SIG-M5 (cell line): ENCODE results near the gene TACO1.

ENCODE experiments used
- DNase-seq: peaks from one replicate; lab custom pipeline; 2025; lab: John Stamatoyannopoulos, UW

Gene TACO1

DNA sequence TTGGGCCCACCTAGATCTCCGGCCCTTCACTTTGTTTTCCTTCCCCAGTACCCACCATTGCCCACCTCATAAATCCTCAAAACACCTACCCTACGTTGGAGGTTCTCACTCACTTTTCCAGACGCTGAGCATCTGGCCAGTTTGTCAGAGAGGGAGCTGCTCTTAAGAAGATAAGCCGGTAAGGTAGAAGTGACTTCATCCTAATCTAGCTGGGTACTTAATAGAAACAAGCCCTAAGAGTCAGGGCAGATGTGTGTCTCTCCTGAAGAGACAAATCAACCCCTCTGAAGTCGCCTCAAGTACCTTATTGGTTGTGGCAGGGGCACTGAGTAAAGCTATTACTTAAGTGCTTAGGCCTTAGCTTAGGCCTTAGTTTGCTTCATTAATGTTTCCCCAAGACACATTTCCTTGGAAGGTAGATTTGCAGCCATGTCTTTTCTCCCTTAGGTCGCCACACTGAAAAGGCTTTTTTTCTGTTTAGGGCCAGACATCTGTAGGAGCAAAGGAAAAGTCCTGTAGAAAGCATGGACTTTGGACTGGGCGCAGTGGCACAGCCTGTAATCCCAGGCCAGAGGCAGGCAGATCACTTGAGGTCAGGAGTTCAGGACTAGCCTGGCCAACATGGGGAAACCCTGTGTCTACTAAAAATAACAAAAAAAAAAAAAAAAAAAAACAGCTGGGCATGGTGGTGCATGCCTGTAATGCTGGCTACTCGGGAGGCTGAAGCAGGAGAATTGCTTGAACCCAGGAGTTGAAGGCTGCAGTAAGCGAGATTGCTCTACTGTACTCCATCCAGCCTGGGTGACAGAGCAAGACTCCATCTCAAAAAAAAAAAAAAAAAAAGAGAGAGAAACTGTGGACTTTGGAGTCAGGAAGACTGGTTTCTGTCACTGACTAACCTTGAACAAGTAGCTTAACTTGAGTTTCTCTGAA is 1.0 kb downstream of the TACO1 start:
- no peak for DNase-seq

DNA sequence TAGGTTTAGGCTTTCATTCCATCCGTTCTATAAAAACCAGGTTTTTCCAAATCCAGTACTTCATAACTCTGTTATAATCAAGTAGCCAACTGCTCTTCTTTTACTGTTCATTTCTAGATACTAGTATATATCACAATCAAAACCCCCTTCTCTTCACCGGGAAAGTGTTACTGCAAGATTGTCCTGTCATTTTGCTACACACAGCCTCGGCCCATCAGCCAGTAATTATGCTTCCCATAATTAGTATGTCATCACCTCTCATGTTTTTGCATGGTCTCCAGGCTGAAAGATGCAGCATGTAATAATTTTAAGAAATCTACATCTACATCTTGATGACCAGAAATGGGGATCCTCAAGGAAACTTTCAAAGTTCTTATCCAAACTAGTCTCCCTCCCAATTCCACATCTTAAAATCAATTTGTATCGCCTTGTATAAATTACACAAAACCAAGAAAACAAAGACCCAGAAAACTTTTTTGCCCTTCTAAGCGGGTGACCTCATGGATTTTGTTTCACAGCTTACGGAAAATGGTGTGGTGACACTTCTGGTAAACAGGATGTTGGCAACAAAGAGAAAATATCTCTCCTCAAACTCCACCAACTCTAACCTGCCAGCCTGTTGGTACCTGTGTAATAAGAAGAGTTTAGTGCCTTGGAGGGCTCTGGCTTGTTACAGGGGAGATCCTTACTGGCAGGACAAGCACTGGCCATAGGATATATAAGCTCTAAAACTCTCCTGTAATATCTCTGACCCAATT is 9.3 kb downstream of the TACO1 start:
- DNase-seq, result no peak

DNA sequence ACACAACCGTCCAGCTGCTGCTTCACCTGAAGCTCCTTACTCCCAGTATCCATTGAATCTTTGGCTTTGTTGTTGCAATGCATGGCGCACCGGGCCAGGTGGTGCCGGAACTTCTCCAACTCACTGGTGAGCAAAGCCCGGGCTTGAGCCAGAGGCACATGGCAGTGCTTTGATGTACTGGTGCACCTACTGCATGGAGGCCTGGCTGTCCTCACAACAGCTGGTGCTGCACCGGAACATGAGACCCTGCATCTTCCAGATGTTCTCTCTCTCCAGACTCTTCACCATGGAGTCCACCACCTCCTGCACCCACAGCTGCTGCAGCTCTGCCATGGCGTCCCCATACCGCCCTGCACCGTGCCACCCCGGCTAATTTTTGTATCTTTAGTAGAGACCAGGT is 10.2 kb downstream of the TACO1 start:
- DNase-seq, result no peak

DNA sequence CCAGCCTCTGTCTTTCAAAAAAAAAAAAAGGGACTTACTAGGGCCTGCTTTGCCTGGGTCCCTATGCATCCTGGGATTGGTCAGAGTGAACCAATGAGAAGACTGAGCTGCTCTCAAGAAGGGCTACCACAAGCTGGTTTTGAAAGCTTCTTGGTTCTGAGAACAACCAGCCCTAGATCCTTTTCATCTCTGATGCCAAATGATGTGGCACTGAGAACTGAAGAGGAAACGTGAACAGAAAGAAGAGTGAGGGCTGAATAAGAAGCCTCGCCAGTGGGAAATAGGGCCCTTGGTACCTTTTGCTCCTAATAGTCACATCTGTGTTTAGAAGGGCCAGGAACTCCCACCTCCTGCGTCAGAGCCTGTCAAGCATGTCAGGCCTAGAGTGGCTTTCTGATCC is 10.7 kb downstream of the TACO1 start:
- DNase-seq, result no peak

DNA sequence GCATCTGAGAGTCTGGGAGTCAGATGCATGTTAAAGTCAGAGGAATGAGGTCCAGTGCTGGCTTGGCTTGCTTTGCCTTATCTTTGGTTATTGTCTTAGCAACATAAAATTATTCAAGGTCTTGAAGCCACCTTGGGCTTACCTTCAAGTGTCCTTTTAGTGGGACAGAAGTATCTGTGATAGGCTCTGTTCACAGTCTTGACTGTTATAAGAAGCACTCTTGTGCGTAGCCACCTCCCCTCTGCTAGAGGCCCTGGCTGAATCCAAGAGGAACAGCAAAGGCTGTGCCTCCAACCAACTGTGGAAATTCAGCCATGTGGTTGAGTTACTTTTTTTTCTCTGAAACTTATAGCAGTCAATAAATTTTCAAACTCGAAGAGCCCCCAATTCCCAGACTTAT is 13.0 kb downstream of the TACO1 start:
- DNase-seq, result no peak

DNA sequence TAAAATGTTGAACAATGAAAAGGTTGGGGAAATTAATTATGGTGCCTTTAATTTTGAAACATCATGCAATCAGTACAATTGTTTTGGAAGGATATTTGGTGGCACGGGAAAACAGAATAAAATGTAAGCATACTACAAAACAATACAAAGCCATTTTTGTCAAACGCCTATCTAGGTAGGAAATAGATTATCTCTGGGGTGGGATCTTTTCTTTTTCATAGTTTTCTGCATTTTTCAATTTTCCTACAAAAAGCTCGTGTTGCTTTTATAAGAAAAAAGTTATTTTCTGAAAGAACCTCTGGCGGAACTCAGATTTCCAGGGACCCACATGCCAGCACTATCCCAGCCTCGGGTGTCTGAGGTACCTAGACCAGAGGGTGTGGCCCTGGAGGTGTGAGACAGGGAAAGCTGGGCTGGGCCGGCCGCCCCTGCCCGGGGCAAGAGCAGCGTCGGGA is 20.6 kb downstream of the TACO1 start:
- no peak for DNase-seq

DNA sequence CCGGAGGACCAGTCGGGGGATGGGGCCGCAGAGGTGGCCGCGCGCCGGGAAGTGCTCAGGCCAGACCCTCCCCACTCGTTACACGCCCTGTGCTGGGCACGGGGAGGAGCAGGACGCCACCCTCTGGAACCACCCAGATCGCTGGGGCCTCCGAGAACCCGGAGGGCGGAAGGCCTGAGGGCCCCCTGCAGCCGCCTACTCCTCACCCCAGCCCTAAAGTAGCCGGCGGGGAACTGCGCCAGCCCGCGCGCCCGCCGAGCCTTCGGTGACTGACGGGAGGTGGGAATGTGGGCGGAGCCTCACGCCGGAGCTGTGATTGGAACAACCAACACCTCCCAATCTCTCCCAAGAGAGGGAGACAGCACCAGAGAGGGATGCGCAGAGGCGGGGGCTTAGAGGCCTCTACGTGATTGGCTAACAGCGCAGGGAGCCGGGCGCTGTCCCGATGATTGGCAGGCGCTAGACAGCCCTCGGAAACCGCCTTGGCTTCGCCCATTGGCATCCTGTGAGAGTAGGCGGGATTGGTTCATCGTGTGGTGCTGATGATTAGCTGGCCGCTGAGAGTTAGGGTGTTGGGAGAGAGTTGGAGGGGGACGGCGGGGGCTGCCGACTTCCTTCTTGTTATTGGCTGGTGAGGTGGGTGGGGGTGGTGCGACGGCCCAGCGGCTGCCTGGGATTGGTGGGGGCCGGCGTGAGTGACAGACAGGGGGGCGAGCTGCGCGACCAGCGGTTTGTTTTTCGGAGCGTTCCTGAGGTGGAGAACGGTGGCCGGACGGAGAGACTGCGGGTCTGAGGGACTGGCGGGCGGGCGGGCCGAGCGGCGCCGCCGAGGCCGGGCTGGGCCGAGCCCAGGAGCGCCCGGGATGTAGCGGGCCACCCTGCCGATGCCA is 21.2 kb downstream of the TACO1 start, which contains the start of gene MAP3K3:
Gene MAP3K3 (plus strand): TSS at position 734 of the 890 bp plus-strand sequence. CDS start 343 bp downstream, outside the sequence.
- DNase-seq, result peak; percentile 100

DNA sequence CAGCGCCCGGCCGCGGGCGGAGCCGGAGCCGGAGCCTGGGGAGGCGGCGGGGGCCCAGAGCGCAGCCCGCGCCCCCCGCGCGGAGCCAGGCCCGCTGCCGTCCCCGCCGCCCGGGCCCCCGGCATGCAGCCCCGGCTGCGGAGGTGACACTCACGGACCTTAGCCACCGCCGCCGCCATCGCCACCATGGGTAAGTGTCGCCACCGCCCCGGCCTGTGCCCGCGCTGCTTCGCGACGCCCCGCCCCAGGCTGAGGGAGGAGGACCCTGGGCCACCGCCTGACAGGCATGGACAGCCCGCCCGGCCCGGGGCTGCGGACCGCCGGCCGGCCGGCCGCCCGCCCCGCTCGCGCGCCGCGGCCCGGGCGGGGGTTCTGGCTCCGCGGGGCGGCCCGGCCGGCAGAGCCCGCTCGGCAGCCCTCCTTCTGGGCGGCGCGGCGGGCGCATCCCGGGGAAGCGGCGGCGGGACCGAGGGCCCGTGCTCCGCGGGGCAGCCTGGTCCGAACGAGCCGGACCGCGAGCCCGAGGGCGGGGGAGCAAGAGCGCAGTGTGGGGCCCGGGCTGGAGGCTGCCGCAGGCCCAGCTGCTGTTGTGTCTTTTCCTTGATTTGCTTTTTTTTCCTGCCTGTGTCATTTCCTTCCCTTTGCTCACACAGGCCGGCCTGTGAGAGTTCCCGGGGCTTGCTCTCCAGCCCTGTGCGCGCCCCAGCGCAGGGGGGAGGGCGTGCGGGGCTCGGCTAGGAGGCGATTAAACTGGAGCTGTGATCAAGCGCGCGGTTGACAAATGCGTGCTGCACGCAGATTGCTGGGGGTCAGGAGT is 22.1 kb downstream of the TACO1 start:
- no peak for DNase-seq

DNA sequence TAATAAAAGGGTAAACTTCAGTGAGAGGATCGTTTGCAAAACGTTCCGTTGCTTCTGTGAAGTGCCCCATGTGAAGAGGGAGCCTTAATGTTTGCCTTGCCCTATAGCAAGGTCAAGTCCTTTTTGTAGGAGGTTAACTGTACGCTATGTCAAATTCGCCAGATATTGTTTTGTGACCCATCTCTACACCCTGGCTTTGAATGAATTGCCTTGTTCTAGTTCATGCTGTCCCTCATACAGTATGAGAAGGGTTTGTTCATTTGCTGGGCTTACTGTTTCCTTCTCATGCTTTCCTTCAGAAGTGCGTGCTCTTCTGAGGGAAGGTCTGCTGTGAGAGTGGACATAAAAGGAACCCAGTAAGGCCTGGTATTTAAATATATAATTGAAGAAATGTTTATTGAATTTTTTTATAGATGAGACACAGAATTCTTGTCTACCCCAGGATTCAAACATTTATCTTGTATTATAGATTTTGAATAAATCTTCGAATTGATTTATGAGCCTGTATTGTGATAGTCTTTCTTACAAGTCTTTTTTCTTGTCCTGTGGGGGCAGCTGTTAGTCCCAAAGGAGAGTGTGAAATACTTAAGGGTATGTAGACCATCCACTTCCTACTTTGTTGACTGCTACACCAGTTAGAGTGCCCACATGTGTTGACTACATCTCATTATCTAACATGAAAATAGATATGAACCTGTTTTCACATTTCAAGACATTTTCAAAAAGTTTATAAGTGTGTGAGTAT is 23.3 kb downstream of the TACO1 start:
- DNase-seq, result no peak

DNA sequence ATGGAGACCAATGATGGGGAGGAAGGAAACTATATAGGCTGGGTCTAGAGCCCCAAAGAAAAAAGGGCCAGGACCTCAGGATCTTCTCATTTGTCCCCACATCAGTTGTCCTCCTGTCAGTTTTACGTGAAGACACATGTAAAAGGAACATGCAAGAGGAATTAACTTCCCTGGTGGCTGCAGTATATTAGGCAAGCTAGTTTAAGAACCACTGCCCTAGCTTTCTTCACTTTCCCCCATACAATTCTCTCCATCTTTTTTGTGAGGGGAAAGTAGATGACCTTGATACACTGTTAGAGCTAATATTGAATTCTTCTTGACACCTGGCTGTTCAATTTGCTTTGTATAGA is 23.8 kb downstream of the TACO1 start:
- DNase-seq, result no peak

DNA sequence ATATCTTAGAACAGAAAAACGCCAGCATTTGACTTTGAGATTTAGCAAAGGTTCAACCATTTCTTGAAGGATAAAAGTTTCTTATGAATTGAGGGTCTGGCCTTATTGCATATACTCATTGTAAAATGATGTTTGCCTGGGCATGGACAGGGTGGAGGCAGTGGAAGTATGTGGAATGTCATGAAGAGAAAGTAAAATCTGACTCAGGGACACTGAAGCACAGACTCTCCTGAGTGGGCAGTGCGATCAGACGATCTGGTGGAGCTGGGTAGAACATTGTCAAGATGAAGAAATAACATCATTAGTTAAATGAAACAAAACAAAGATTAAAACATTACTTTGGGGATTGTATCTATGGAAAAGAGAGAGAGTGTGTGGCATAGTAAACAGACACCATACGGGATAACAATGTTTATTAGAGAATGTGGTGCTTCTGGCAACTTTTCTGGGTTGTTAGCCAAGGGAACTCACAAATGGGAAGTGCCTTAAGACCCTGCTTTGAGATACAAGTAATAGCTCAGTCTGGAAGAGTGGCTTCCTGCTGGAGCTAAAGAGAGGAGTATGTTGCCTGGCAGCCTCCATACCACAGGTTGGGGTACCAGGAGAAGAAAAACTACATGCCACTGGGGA is 26.0 kb downstream of the TACO1 start:
- DNase-seq, result no peak

DNA sequence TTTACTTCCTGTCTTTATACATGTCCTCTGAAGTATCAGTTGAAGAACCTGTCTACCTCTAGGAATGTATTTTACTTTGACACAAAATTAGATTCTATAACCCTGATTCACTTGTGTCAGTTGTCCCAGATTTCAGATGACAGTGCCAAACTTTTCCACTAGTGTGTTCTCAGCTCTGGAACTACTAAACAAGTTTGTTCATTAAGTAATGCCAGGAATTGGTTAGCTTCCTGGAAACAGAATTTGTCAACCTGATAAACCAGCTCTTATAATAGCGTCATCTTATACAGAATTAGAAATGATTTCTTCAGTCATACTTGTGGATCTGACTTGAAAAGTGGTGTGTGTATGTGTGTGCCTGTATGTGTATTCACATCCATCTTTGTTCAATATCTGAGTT is 28.9 kb downstream of the TACO1 start:
- DNase-seq, result no peak

DNA sequence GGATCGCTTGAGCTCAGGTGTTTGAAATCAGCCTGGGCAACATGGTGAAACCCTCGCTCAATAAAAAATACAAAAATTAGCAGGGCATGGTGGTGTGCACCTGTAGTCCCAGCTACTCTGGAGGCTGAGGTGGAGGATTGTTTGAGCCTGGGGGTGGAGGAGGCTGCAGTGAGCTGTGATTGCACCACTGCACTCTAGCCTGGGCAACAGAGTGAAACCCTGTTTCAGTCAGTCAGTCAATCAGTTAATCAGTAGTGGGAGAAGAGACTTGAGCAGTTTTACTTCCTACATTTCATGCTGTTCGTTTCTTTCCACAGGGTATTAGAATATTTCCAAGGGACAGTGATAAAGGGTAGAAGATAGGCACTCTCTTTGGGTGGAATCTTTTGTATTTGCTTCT is 30.4 kb downstream of the TACO1 start:
- no peak for DNase-seq

DNA sequence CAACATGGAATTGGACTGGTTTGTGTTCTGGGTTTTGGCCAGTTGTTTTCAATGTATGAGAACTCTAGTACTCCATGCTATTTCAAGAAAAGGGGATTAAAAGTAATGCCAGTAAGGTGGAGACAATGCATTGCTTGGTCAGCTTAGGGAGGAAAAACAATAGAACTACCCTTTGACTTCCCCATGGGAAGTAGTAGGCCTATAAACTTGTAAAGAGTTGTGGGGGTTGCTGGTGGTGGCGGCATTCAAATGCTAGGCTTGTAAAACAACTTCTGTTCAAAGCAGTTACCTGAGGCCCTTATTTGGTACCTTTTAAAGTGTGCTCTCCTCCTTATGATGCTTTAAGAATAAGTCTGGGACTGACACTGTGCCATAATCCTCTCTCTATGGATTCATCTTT is 30.9 kb downstream of the TACO1 start:
- no peak for DNase-seq

DNA sequence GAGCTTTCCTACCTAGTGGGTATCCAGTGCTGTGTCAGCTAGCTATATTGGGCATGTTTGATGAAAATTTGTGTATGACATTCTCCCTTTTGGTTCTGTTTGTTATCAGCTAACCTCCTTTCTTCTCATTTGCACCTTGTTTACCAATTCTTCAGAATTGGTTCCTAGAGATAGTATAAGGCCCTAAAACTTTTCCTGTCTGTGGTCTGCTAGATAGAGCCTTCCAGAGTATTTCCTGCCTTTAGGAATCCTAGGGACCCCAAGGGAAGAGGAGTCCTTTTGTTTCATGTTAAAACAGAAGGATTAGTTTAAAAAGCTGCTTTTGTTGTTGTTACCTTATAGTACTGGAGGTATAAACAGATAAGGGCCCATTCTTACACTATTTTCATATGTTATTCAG is 33.0 kb downstream of the TACO1 start:
- no peak for DNase-seq

DNA sequence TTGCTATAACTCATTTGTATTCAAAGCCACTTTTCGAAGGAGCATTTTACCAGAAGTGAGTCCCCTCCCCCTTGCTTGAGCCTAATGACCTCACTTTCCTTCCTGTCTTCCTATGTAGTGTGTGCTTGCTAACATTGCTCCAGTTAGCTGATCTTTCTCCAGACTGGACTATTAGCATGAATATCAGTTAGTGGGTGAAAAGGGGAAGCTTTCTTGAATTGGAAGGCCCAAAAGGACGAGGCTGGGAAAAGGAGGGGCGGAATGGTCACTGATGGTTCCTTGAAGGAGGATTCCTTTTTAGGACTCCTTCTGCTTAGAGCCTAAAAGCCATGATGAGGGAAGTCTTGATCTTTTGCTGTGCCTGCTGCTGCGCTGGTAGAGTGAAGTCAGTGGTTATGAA is 33.5 kb downstream of the TACO1 start:
- no peak for DNase-seq

DNA sequence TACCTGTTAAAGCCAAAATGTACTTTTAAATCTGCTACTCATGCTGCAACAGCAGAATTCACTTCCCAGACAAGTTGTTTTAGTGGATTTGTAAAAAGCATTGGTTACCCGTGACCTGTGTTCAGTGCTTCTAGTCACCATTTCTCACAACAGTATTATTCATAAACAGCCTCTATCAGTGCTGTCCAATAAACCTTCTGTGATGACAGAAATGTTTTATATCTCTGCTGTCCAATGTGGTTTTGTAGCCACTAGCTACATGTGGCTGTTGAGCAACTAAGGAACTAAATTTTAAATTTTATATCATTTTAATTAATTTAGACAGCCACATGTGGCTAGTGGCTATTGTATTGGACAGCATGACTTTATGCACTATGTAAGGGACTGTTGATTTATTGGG is 34.1 kb downstream of the TACO1 start:
- no peak for DNase-seq

DNA sequence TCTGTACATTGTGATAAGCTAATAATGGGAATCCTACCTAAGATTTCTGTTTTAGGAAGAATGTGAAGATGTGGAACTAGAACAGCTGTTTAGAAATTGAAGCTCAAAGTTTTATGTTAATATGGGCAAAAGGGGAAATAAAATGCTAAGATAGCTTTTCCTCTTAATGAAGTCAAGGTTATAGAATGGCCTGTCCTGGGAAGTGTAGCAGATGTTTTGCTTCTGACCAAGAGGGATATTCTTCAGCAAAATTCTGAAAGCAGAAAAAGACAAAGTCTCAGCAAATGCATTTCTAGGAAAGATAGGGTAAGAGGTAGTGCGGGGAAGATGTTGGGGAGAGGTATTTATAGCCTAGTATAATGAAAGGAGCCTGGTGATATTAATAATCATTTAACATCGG is 34.6 kb downstream of the TACO1 start:
- no peak for DNase-seq

DNA sequence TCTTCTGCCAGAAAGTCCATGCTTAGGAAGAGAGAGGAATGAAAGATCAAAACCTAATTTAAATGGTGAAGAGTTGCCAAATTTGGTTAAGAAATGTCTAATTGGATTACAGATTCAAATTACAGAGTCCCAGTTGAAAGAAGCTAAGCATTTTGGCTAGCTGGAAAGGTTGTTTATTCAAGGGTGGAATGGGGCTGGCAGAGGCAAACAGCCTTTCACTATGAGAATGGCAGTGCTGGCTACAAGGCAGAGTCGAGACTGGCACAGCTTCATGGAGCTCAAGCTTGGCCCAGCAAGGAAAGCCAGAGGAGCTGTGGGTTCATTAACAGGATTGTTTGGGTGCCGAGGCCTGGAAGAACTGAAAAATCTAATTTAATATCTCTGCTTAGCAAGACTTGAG is 35.1 kb downstream of the TACO1 start:
- DNase-seq, result no peak

DNA sequence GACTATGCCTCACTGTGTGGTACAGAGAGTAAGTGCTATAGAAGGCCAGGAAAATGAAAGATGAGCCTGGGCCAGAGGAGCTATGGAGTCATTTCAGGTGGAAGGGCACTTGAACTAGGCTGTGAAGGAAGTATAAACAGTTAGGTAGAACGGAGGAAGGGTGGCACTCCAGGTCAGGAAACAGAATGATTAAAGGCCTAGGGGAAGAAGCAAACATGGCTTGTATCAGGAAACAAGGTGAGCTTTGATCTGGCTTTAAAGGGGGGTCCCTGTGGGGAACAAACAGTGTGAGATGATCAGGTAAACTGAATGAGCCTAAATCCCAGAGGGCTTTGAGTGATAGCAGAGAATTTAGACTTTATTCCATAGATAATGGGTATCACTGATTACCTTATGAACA is 38.4 kb downstream of the TACO1 start:
- DNase-seq, result no peak
